ENCODE data around the gene TRIO.
"Not testable (repeated sequence)": the region's sequence is repeated elsewhere in the genome, so short reads cannot be mapped to it uniquely, and the experiment has no call there.

DNA sequence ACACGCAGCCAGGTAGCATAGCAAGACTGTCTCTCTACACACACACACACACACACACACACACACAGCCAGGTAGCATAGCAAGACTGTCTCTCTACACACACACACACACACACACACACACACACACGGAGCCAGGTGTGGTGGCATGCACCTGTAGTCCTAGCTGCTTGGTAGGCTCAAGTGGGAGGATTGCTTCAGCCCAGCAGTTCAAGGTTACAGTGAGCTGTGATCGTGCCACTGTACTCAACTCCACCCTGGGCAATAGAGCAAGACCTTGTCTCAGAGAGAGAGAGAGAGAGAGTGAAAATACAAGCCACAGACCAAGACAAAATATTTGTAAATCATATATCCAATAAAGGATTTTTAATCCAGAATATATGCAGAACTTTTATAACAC, 64.3 kb downstream of the TRIO start:
- TF ChIP-seq, protein P1, sequence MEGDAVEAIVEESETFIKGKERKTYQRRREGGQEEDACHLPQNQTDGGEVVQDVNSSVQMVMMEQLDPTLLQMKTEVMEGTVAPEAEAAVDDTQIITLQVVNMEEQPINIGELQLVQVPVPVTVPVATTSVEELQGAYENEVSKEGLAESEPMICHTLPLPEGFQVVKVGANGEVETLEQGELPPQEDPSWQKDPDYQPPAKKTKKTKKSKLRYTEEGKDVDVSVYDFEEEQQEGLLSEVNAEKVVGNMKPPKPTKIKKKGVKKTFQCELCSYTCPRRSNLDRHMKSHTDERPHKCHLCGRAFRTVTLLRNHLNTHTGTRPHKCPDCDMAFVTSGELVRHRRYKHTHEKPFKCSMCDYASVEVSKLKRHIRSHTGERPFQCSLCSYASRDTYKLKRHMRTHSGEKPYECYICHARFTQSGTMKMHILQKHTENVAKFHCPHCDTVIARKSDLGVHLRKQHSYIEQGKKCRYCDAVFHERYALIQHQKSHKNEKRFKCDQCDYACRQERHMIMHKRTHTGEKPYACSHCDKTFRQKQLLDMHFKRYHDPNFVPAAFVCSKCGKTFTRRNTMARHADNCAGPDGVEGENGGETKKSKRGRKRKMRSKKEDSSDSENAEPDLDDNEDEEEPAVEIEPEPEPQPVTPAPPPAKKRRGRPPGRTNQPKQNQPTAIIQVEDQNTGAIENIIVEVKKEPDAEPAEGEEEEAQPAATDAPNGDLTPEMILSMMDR (IDR thresholded peaks at IDR 0.05), result not testable (repeated sequence)
- not testable (repeated sequence) for TF ChIP-seq POLR2A (IDR thresholded peaks at IDR 0.05)
